ENCODE measurements around the gene AKR1C1.
"Not testable (repeated sequence)": the region's sequence is repeated elsewhere in the genome, so short reads cannot be mapped to it uniquely, and the experiment has no call there.

DNA sequence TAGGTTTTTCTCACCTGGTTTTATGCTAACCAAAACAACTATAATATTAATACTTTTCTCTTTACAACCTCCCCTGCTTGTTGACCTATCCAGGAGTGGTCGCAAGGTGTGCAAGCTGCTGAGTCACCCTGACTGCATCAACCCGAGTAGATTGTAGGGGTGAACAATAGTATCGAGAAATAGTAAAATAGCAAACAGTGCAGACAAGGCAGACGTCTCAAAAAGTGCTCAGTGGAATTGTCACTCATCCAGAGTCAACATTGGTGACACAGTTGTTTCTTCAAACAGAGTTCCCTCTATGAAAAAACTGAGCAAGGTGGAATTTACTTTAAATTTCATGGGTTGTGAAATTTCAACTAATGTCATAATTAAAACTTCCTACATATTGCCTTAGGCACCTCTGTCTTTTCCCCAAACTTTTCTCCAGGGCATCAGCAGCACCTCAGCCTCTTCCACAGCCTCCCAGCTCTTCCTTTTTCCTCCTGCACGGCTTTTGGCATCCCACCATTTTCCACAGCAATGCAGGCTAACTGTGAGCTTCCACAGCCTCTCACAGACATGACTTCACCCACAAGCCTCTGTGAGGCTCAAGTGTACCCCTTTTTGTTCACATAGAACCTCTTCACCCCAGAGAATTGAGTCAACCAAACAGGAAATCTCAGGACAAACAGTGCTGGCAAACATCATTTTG lies 6.1 kb upstream of the AKR1C1 start:
- TF ChIP-seq CEBPB (IDR thresholded peaks at IDR 0.05; ENCODE audit: low read depth); CTCF (IDR thresholded peaks at IDR 0.05 in 2 of 3, conservative IDR thresholded peaks at IDR 0.05 in 1 of 3; ENCODE audit: borderline replicate concordance in 1 of 3, insufficient read depth in 1 of 3, low read depth in 2 of 3, low read length in 2 of 3); YY1 (IDR thresholded peaks at IDR 0.05; ENCODE audit: extremely low read depth, insufficient replicate concordance, low read depth, low read length); POLR2A (IDR thresholded peaks at IDR 0.05; ENCODE audit: borderline replicate concordance, extremely low read depth, insufficient read depth, insufficient read length); JUND (IDR thresholded peaks at IDR 0.05); EZH2phosphoT487 (IDR thresholded peaks at IDR 0.05; ENCODE audit: borderline replicate concordance); EGR1 (IDR thresholded peaks at IDR 0.05; ENCODE audit: low read depth); ZNF274 (IDR thresholded peaks at IDR 0.05; ENCODE audit: low read depth, low read length); SIN3A (IDR thresholded peaks at IDR 0.05; ENCODE audit: low read depth); EZH2 (IDR thresholded peaks at IDR 0.05): not testable (repeated sequence)
- TF ChIP-seq, protein P1, sequence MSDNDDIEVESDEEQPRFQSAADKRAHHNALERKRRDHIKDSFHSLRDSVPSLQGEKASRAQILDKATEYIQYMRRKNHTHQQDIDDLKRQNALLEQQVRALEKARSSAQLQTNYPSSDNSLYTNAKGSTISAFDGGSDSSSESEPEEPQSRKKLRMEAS (IDR thresholded peaks at IDR 0.05) = not testable (repeated sequence)
- TF ChIP-seq, protein P2, sequence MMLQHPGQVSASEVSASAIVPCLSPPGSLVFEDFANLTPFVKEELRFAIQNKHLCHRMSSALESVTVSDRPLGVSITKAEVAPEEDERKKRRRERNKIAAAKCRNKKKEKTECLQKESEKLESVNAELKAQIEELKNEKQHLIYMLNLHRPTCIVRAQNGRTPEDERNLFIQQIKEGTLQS (IDR thresholded peaks at IDR 0.05) = not testable (repeated sequence)

All from HCT116 (cell line).